Measurements from ENCODE around the gene CASP5.

Gene CASP5

DNA sequence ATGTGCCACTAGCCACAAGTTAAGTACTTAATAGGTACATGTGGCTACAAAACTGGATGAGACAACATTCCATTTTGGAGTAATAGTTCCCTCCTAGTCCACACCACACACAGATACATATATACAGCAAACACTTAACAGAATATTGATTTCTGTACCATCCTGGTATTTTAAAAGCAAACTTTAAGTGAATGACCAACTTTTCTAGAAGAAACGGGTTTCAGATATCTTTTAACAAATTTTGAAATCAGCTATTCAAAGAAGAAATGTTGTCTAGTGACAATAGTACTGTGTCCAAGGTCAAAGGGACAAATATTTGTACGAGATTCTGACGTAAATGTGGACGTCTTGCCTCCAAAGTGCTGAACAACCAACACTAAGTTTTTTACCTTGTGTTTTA is 34.5 kb upstream of the CASP5 start:
- no peak overlapping the region for H3K27ac ChIP-seq (ENCODE audit: low read depth, low read length, poor library complexity, severe bottlenecking)
- no peak overlapping the region for H3K4me2 ChIP-seq (ENCODE audit: low read length)
- H3K9me2 ChIP-seq (ENCODE audit: low read depth, low read length): no peaks in the 10 kb centered on the region
- H3K4me3 ChIP-seq (ENCODE audit: low read depth, low read length, poor library complexity, severe bottlenecking): no peak overlapping the region
- no peaks in the 10 kb centered on the region for H3F3A ChIP-seq (ENCODE audit: insufficient read depth, low read length)
- no peak overlapping the region for H3K9ac ChIP-seq (ENCODE audit: low read length)
- no peaks in the 10 kb centered on the region for H3K4me1 ChIP-seq (ENCODE audit: insufficient read depth, low read length, severe bottlenecking)
- H3K27me3 ChIP-seq (ENCODE audit: insufficient read depth, low read length): no peaks in the 10 kb centered on the region
- no peaks in the 10 kb centered on the region for H3K36me3 ChIP-seq (ENCODE audit: insufficient read depth, low read length)
- H3K79me2 ChIP-seq (ENCODE audit: insufficient read depth, low read length): no peaks in the 10 kb centered on the region
- TF ChIP-seq, protein P1, sequence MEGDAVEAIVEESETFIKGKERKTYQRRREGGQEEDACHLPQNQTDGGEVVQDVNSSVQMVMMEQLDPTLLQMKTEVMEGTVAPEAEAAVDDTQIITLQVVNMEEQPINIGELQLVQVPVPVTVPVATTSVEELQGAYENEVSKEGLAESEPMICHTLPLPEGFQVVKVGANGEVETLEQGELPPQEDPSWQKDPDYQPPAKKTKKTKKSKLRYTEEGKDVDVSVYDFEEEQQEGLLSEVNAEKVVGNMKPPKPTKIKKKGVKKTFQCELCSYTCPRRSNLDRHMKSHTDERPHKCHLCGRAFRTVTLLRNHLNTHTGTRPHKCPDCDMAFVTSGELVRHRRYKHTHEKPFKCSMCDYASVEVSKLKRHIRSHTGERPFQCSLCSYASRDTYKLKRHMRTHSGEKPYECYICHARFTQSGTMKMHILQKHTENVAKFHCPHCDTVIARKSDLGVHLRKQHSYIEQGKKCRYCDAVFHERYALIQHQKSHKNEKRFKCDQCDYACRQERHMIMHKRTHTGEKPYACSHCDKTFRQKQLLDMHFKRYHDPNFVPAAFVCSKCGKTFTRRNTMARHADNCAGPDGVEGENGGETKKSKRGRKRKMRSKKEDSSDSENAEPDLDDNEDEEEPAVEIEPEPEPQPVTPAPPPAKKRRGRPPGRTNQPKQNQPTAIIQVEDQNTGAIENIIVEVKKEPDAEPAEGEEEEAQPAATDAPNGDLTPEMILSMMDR (IDR thresholded peaks at IDR 0.05; ENCODE audit: low read length): no peak
- no peak for TF ChIP-seq EZH2 (IDR thresholded peaks at IDR 0.05; ENCODE audit: borderline replicate concordance, low read length)
- H2AFZ ChIP-seq (ENCODE audit: low read length): no peak overlapping the region
- H4K20me1 ChIP-seq (ENCODE audit: insufficient read depth, low read length): no peaks in the 10 kb centered on the region
- H3K9me3 ChIP-seq (ENCODE audit: low read length): no peaks in the 10 kb centered on the region

DNA sequence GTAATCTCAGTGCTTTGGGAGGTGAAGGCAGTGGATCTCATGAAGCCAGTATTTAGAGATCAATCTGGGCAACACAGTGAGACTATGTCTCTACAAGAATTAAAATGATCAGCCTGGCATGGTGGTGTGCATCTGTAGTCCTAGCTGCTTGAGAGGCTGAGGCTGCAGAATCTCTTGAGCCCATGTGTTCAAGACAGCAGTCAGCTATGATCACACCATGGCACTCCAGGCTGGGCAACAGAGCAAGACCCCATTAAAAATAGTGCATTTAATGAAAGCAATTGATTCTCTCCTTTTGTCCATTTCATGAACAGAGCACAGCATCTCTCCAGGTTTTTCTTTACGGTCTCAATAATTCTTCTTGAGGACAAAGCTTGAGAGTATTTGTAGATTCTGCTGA is 33.5 kb upstream of the CASP5 start:
- Histone ChIP-seq H3K79me2 (ENCODE audit: insufficient read depth, low read length) (no peaks in the 10 kb centered on the region), H3K27ac (ENCODE audit: low read depth, low read length, poor library complexity, severe bottlenecking) (no peak overlapping the region), H3K9ac (ENCODE audit: low read length) (no peak overlapping the region), H3K36me3 (ENCODE audit: insufficient read depth, low read length) (no peaks in the 10 kb centered on the region), H3K9me2 (ENCODE audit: low read depth, low read length) (no peaks in the 10 kb centered on the region), H3K4me3 (ENCODE audit: low read depth, low read length, poor library complexity, severe bottlenecking) (no peak overlapping the region), H2AFZ (ENCODE audit: low read length) (no peak overlapping the region), H3K9me3 (ENCODE audit: low read length) (no peaks in the 10 kb centered on the region), H4K20me1 (ENCODE audit: insufficient read depth, low read length) (no peaks in the 10 kb centered on the region), H3K27me3 (ENCODE audit: insufficient read depth, low read length) (no peaks in the 10 kb centered on the region), H3K4me1 (ENCODE audit: insufficient read depth, low read length, severe bottlenecking) (no peaks in the 10 kb centered on the region), H3K4me2 (ENCODE audit: low read length) (no peak overlapping the region), H3F3A (ENCODE audit: insufficient read depth, low read length) (no peaks in the 10 kb centered on the region)
- TF ChIP-seq, protein P1 (IDR thresholded peaks at IDR 0.05; ENCODE audit: low read length): no peak

DNA sequence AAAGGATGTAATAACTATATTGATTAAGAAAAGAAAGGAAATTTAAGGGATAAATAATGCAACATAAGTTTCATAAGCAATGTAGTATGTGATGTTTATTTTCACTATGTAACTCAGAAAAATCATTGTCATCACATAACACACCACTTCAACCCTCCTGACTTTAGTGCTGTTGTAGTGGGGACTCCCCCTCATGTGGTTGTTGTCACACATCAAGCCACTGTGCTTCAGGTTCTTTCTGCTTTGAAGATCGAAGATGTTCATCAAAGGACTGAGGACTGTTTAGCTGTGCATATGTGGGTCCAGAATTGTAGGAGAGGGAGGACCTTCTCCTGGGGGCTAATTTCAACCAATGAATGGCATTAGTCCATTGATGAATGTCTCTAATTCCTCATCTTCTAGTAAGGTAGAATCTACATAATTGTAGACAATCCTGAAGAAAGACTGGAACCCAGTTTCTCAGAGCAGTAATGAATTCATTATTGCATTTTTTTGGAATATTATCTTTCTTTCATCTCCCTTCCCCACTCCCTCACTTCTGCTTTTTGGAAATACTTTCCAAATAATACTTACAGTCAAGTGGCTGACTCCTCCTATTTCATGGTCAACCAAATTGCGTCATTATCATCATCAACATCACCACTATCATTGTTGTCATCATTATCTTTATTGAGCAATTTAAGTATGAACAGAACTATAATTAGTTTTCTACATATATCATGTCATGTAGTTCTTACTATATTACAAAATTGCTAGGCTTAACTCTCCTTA is 31.9 kb upstream of the CASP5 start:
- Histone ChIP-seq H3K9me2 (ENCODE audit: low read depth, low read length) (no peaks in the 10 kb centered on the region), H3K4me1 (ENCODE audit: insufficient read depth, low read length, severe bottlenecking) (no peaks in the 10 kb centered on the region), H3K27ac (ENCODE audit: low read depth, low read length, poor library complexity, severe bottlenecking) (no peak overlapping the region), H4K20me1 (ENCODE audit: insufficient read depth, low read length) (no peaks in the 10 kb centered on the region), H3K4me3 (ENCODE audit: low read depth, low read length, poor library complexity, severe bottlenecking) (no peak overlapping the region), H3K79me2 (ENCODE audit: insufficient read depth, low read length) (no peaks in the 10 kb centered on the region), H3K4me2 (ENCODE audit: low read length) (no peak overlapping the region), H3K9ac (ENCODE audit: low read length) (no peak overlapping the region), H3K9me3 (ENCODE audit: low read length) (no peaks in the 10 kb centered on the region), H3K27me3 (ENCODE audit: insufficient read depth, low read length) (no peaks in the 10 kb centered on the region), H3F3A (ENCODE audit: insufficient read depth, low read length) (no peaks in the 10 kb centered on the region), H3K36me3 (ENCODE audit: insufficient read depth, low read length) (no peaks in the 10 kb centered on the region), H2AFZ (ENCODE audit: low read length) (no peak overlapping the region)
- TF ChIP-seq, protein P1 (IDR thresholded peaks at IDR 0.05; ENCODE audit: low read length): no peak
- TF ChIP-seq EZH2 (IDR thresholded peaks at IDR 0.05; ENCODE audit: borderline replicate concordance, low read length): no peak
